Thoracic aorta (tissue), 2 donors: ENCODE results near the gene ACIN1. TPM values are rescaled to one million over a fixed set of nuclear protein-coding genes. Genes with fewer than 3 reads are reported as not detected.
A peak's percentile ranks its signal among the peaks of the same experiment; 100 is the strongest.

Experiments
- ATAC-seq: fragments of 150-250 bp; one replicate; pipeline ENCODE4 v1.8.0; 2017; ENCODE audit warnings: low read depth; ENCODE audit not compliant: insufficient number of reproducible peaks, low FRiP score
- DNase-seq: peaks from one replicate; pipeline ENCODE4 v3.0.0-alpha.2; 2020; ENCODE audit warnings: low spot score
- H3K27ac ChIP-seq, 2 donors: fragments of 200-600 bp; sonication (generic); 1 replicate in 1 of 2; 2 replicates in 1 of 2; pipeline ENCODE4 v1.5.1; 2016; ENCODE audit warnings: mild to moderate bottlenecking in 2 of 2, moderate library complexity in 2 of 2
- H3K27me3 ChIP-seq: fragments of 200-600 bp; sonication (generic); replicated peaks from 2 replicates; pipeline ENCODE4 v1.6.0; 2016; ENCODE audit warnings: mild to moderate bottlenecking; ENCODE audit not compliant: insufficient read depth
- H3K36me3 ChIP-seq: fragments of 200-600 bp; sonication (generic); one replicate; pipeline ENCODE4 v1.5.1; 2016
- H3K4me1 ChIP-seq, 2 donors: fragments of 200-600 bp; sonication (generic); 1 replicate in 1 of 2; 2 replicates in 1 of 2; pipeline versions ENCODE4 v1.5.1 to v1.6.0; 2016; ENCODE audit warnings: low read depth in 2 of 2, mild to moderate bottlenecking in 1 of 2; ENCODE audit not compliant: control insufficient read depth in 1 of 2
- H3K4me3 ChIP-seq: fragments of 200-600 bp; sonication (generic); 2 replicates; pipeline ENCODE4 v1.5.1; 2016; ENCODE audit warnings: mild to moderate bottlenecking
- H3K9me3 ChIP-seq: fragments of 200-600 bp; sonication (generic); 2 replicates; pipeline ENCODE4 v1.5.1; 2016
- CTCF ChIP-seq: fragments of 200-600 bp; sonication (generic); IDR thresholded peaks from one replicate; pipeline ENCODE4 v1.5.1; 2019; ENCODE audit warnings: antibody characterized with exemption
- total RNA-seq, 2 donors: library from RNA; depleted of rRNA; stranded (reverse); fragments of >200 nt; gene quantifications; one replicate each; pipeline versions ENCODE4 v1.1.0 to v1.2.3, GENCODE V29; 2016

The ACIN1 gene
- total RNA-seq, 2 donors from 2014 or later = 117 to 154 TPM

- Histone ChIP-seq H3K27ac (no peak overlapping the region), H3K9me3 (no peaks in the 10 kb centered on the region), H3K4me1 (peaks cover 8 to 10% of the 10 kb centered on the region in 2 donors), H3K27me3 (no peaks in the 10 kb centered on the region), H3K4me3 (no peak overlapping the region), H3K36me3 (peaks cover 76% of the 10 kb centered on the region)
- ATAC-seq (no peak), DNase-seq (no peak)
- no peak for TF ChIP-seq CTCF
Measured at GRCh38 chr14:23063601-23064000, 31.3 kb downstream of the ACIN1 start.

GRCh38 chr14:23062002-23062401, 32.9 kb downstream of the ACIN1 start:
- H3K9me3 ChIP-seq = no peaks in the 10 kb centered on the region
- no peak for TF ChIP-seq CTCF
- no peak for DNase-seq
- H3K4me3 ChIP-seq = no peak overlapping the region
- peaks cover 7 to 11% of the 10 kb centered on the region in 2 donors for H3K4me1 ChIP-seq
- peaks cover 62% of the 10 kb centered on the region for H3K36me3 ChIP-seq
- peak overlapping the region in 1 of 2 donors; percentile 53 for H3K27ac ChIP-seq
- no peaks in the 10 kb centered on the region for H3K27me3 ChIP-seq
- peak; percentile 56 for ATAC-seq

- H3K27ac ChIP-seq = no peak overlapping the region
- peaks cover 54% of the 10 kb centered on the region for H3K36me3 ChIP-seq
- DNase-seq = no peak
Measured at GRCh38 chr14:23060536-23061260, 34.2 kb downstream of the ACIN1 start.

GRCh38 chr14:23058654-23059504, 36.1 kb downstream of the ACIN1 start:
- no peak overlapping the region for H3K27ac ChIP-seq
- ATAC-seq (no peak), DNase-seq (no peak)
- H3K4me3 ChIP-seq = no peak overlapping the region
- H3K27me3 ChIP-seq = no peaks in the 10 kb centered on the region
- no peaks in the 10 kb centered on the region for H3K9me3 ChIP-seq
- TF ChIP-seq CTCF = no peak
- peaks cover 13 to 19% of the 10 kb centered on the region in 2 donors for H3K4me1 ChIP-seq
- H3K36me3 ChIP-seq = peaks cover 36% of the 10 kb centered on the region

More at GRCh38 chr14:23060536-23061260, 34.2 kb downstream of the ACIN1 start:
- Histone ChIP-seq H3K9me3 (no peaks in the 10 kb centered on the region), H3K4me1 (peaks cover 13 to 19% of the 10 kb centered on the region in 2 donors), H3K4me3 (no peak overlapping the region), H3K27me3 (no peaks in the 10 kb centered on the region)
- no peak for TF ChIP-seq CTCF
- ATAC-seq = no peak
